ENCODE measurements around the gene MEIS1.

DNA sequence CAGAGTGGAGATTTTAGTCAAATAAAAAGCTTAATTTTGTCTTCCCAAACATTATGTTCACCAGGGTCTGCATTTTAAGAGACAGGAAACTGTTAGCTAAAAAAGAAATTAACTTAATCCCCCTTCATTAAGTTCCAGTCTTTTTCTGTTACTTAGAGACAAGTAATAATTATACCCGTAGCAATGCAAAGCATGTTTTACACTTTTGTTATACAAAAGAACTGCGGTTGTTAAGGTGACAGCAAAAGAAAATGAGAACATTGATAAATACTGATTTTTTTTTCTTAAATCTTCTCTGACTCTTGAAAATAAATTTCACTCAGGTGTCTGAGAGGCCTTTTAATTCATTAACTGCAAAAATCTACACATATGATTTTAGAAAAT is 101.4 kb downstream of the MEIS1 start:
- TF ChIP-seq CTCF (IDR thresholded peaks at IDR 0.05; ENCODE audit: low read depth, low read length, poor library complexity, severe bottlenecking), result no peak
- TF ChIP-seq EZH2phosphoT487 (IDR thresholded peaks at IDR 0.05; ENCODE audit: borderline replicate concordance, low read length), result no peak
